Erythroblast (primary cell): ENCODE results near the gene GBA3.

ENCODE experiments used
- DNase-seq, 2 experiments: peaks; one replicate each; lab custom pipeline; 2025; lab: John Stamatoyannopoulos, UW
- GATA1 ChIP-seq: IDR thresholded peaks from 2 replicates; pipeline ENCODE4 v1.6.1; 2011; ENCODE audit warnings: low read depth, mild to moderate bottlenecking, control low read depth, low read length, moderate library complexity
- POLR2A ChIP-seq: IDR thresholded peaks from 2 replicates; pipeline ENCODE4 v1.6.1; 2011; ENCODE audit warnings: mild to moderate bottlenecking, low read length

GBA3 gene

GRCh38 chr4:22850055-22850454 lies 157.3 kb downstream of the GBA3 start:
- no peak for TF ChIP-seq POLR2A
- no peak for TF ChIP-seq GATA1
- DNase-seq: no peak

- TF ChIP-seq POLR2A: no peak
- no peak for TF ChIP-seq GATA1
- no peak for DNase-seq
Measured at GRCh38 chr4:22850630-22851029, 157.9 kb downstream of the GBA3 start.

DNA sequence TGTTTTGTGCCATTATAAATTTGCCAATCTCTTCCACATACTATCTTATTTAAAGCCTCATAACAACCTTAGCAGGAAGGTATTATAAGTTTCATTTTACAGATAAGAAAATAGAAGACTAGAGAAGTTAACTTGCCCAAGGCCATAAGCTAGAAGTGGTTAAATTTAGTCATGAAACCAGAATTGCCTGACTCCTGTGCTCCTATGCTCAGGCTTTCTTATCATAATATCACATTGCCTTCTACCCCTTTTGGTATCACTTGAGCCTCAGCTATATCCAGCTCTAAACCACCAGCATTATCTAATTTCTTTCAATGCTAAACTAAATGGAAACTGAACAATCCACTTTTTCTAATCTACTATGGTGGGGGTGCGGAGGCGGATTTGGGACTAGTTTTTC lies 164.7 kb downstream of the GBA3 start:
- no peak for TF ChIP-seq POLR2A
- no peak for TF ChIP-seq GATA1
- DNase-seq: no peak

GRCh38 chr4:22859318-22859717 lies 166.6 kb downstream of the GBA3 start:
- no peak for TF ChIP-seq POLR2A
- no peak for DNase-seq
